Tibial artery (tissue), 4 donors: Measurements from ENCODE around the gene LMO4.
A peak's percentile ranks its signal among the peaks of the same experiment; 100 is the strongest.

Experiments used
- DNase-seq, 2 donors: peaks; one replicate each; pipeline ENCODE4 v3.0.0-alpha.2; 2019
- H3K27ac ChIP-seq, 2 donors: fragments of 200-600 bp; sonication (generic) in 1 of 2; 1 replicate in 1 of 2; 2 replicates in 1 of 2; pipeline ENCODE4 v1.5.1; 2018 to 2019; ENCODE audit warnings: mild to moderate bottlenecking in 1 of 2
- H3K27me3 ChIP-seq, 2 donors: fragments of 200-600 bp; sonication (generic) in 1 of 2; one replicate each; pipeline versions ENCODE4 v1.5.1 to v1.6.0; 2016 to 2019
- H3K36me3 ChIP-seq, 3 donors: fragments of 200-600 bp; sonication (generic) in 2 of 3; one replicate each; pipeline ENCODE4 v1.5.1; 2016 to 2019; ENCODE audit warnings: mild to moderate bottlenecking in 2 of 3
- H3K4me1 ChIP-seq, 4 donors: fragments of 200-600 bp; sonication (generic) in 2 of 4; 1 replicate in 3 of 4; 2 replicates in 1 of 4; pipeline ENCODE4 v1.5.1; 2016 to 2019
- H3K4me3 ChIP-seq, 2 donors: fragments of 200-600 bp; sonication (generic) in 1 of 2; 1 replicate in 1 of 2; 2 replicates in 1 of 2; pipeline ENCODE4 v1.5.1; 2018 to 2019; ENCODE audit warnings: mild to moderate bottlenecking in 2 of 2
- H3K9me3 ChIP-seq, 3 donors: fragments of 200-600 bp; sonication (generic) in 1 of 3; one replicate each; pipeline ENCODE4 v1.5.1; 2016 to 2019
- intact Hi-C: fragments of 100-400 bp; cut with DNase I; formaldehyde crosslinking; loops from one replicate; pipeline ENCODE4 v1.15.0; 2023; ENCODE audit warnings: low total_unique reads
- TF ChIP-seq, protein P1 (sequence below), 2 experiments: fragments of 200-600 bp in 1 of 2; fragments of 450-650 bp in 1 of 2; IDR thresholded peaks; one replicate each; pipeline ENCODE4 v1.5.1; 2017 to 2019; ENCODE audit warnings: antibody characterized with exemption in 2 of 2, mild to moderate bottlenecking in 1 of 2, moderate library complexity in 1 of 2

Gene LMO4

GRCh38 chr1:87329526-87330056, 911 bp downstream of the LMO4 start:
- intact Hi-C loops: loop anchor here (5.0 to 10.0 kb wide), 3 partner anchors 195 to 733 kb away; partner anchors contain the start of genes HS2ST1 and SELENOF
- Histone ChIP-seq H3K4me1 (peaks cover 0 to 30% (median 20%) of the 10 kb centered on the region in 4 donors), H3K27me3 (no peaks in the 10 kb centered on the region)

DNA sequence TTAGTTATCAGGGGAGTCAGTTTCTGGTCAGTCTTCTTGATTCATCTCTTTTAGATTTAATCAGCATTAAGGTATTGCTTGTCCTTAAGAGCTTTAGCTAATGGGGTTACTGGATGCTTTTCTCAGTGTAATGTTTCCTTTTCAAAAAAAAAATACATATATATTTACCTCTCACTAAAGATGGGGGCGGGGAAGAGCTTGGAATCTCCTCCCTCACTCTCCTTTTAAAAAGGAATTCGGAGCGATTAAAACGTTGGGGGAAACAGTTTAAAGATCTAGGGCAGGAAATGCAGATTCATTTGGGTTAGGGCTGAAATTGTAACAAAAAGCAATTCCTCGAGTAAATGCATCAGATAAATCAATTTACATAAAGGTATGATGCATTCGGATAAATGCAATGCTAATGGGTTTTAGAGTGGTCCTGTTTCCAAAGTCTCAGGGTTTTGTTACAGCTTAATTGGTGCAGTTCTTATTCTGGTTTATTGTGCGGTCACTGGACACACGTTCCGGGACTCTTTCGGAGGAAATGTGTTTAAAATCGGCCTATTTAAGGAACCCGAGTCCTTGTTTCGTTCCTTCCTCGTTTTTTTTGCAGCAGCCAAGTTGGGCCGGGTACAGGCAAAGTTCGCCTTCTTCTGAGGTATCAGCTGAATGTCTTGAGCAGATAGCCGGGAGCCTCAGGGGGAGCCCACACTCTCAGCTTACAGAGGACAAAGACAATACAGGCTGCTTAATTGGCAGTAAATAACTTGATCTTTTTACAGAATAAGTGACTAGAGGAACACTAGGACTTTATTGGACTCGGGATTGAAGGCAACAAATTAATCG, 1.6 kb downstream of the LMO4 start:
- intact Hi-C loops: loop anchor here (10.0 kb wide), 2 partner anchors 195 to 415 kb away; partner anchors contain the start of genes HS2ST1 and SELENOF
- TF ChIP-seq, protein P1, sequence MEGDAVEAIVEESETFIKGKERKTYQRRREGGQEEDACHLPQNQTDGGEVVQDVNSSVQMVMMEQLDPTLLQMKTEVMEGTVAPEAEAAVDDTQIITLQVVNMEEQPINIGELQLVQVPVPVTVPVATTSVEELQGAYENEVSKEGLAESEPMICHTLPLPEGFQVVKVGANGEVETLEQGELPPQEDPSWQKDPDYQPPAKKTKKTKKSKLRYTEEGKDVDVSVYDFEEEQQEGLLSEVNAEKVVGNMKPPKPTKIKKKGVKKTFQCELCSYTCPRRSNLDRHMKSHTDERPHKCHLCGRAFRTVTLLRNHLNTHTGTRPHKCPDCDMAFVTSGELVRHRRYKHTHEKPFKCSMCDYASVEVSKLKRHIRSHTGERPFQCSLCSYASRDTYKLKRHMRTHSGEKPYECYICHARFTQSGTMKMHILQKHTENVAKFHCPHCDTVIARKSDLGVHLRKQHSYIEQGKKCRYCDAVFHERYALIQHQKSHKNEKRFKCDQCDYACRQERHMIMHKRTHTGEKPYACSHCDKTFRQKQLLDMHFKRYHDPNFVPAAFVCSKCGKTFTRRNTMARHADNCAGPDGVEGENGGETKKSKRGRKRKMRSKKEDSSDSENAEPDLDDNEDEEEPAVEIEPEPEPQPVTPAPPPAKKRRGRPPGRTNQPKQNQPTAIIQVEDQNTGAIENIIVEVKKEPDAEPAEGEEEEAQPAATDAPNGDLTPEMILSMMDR (IDR thresholded peaks at IDR 0.05): no peak
- peak overlapping the region; percentile 65 to 79 for H3K4me3 ChIP-seq
- peak in 1 of 2 donors; percentile 38 for DNase-seq
- no peaks in the 10 kb centered on the region for H3K9me3 ChIP-seq
- H3K4me1 ChIP-seq: peaks cover 0 to 30% (median 22%) of the 10 kb centered on the region in 4 donors
- H3K27me3 ChIP-seq: no peaks in the 10 kb centered on the region
- peak overlapping the region; percentile 94 to 98 for H3K27ac ChIP-seq
- no peaks in the 10 kb centered on the region for H3K36me3 ChIP-seq

More at GRCh38 chr1:87329526-87330056, 911 bp downstream of the LMO4 start:
- TF ChIP-seq, protein P1 (IDR thresholded peaks at IDR 0.05): no peak
- no peak for DNase-seq
- Histone ChIP-seq H3K27ac (peak overlapping the region; percentile 94 to 98), H3K4me3 (peak overlapping the region; percentile 65 to 79), H3K9me3 (no peaks in the 10 kb centered on the region), H3K36me3 (no peaks in the 10 kb centered on the region)

GRCh38 chr1:87330885-87331364, 2.2 kb downstream of the LMO4 start:
- no peaks in the 10 kb centered on the region for H3K36me3 ChIP-seq
- intact Hi-C loops: loop anchor here (10.0 kb wide), 2 partner anchors 194 to 416 kb away; partner anchors contain the start of genes HS2ST1 and SELENOF
- peak overlapping the region; percentile 94 to 98 for H3K27ac ChIP-seq
- TF ChIP-seq, protein P1 (IDR thresholded peaks at IDR 0.05): no peak
- peak overlapping the region; percentile 65 to 79 for H3K4me3 ChIP-seq
- no peak for DNase-seq
- H3K27me3 ChIP-seq: no peaks in the 10 kb centered on the region
- H3K4me1 ChIP-seq: peaks cover 0 to 36% (median 25%) of the 10 kb centered on the region in 4 donors
- H3K9me3 ChIP-seq: no peaks in the 10 kb centered on the region

DNA sequence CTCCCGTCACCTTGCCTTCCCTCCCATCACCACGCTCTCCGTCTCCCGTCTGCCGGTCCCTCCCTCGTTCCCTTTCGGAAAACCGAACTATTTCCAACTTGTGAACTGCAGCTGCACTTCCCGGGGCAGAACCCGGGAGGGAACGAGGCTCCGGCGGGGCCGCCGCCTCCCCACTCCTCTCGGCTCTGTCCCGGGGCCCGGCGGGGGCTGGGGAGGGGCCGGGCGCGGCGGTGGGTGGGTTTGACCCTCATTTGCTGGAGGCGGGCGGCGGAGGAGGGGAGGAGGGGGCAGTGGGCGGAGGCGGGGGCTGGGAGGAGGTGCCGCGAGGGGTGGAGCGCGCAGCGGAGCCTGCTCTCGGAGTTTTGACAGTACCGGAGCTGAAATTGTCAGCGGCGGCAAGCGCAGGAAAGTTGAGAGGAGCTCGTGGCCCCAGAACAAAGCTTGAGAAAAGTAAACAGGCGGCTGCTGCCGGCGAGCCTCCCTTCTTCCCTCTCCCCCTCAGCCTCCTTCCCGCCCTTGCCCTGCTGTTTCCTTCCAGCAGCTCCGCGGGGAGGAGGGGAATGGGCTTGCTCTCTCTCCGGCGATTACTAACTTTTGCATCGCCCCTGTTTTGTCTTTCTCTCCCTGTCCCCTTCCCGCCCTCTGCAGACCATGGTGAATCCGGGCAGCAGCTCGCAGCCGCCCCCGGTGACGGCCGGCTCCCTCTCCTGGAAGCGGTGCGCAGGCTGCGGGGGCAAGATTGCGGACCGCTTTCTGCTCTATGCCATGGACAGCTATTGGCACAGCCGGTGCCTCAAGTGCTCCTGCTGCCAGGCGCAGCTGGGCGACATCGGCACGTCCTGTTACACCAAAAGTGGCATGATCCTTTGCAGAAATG, 2.9 kb downstream of the LMO4 start:
- Histone ChIP-seq H3K27ac (peak overlapping the region; percentile 94 to 98), H3K27me3 (no peaks in the 10 kb centered on the region), H3K4me1 (peaks cover 0 to 43% (median 30%) of the 10 kb centered on the region in 4 donors), H3K4me3 (peak overlapping the region; percentile 65 to 79), H3K9me3 (no peaks in the 10 kb centered on the region), H3K36me3 (no peaks in the 10 kb centered on the region)
- peak; percentile 84 to 91 for DNase-seq
- intact Hi-C loops: loop anchor here (10.0 kb wide), 2 partner anchors 193 to 417 kb away; partner anchors contain the start of genes HS2ST1 and SELENOF
- TF ChIP-seq, protein P1 (IDR thresholded peaks at IDR 0.05): no peak
